H1 (cell line): Measurements from ENCODE around the gene EXOSC7. TPM values are rescaled to one million over a fixed set of nuclear protein-coding genes. Genes with fewer than 3 reads are reported as not detected.

ENCODE experiments used
- CTCF ChIA-PET: fragments of 300-600 bp; sonication (Branson Sonifier 250); formaldehyde crosslinking; loops from one replicate; lab custom pipeline; 2021; ENCODE audit not compliant: partially characterized antibody; lab: Charles Lee
- POLR2A ChIA-PET: fragments of 300-600 bp; sonication (Branson Sonifier 250); formaldehyde crosslinking; loops from one replicate; lab custom pipeline; 2021; ENCODE audit warnings: inconsistent platforms; ENCODE audit not compliant: partially characterized antibody; lab: Charles Lee
- DNase-seq, 2 experiments: peaks; one replicate each; pipeline versions ENCODE4 v3.0.0 to v3.0.0-alpha.2; 2010 to 2022; ENCODE audit warnings: low spot score in 2 of 2, low read depth in 1 of 2, mixed read lengths in 1 of 2
- FAIRE-seq: peaks from 2 replicates; lab custom pipeline; 2011; peaks lifted over from hg19 to GRCh38; lab: Jason Lieb, UNC
- H2AFZ ChIP-seq: 2 replicates; pipeline ENCODE4 v1.8.1; 2012; ENCODE audit warnings: low read length, inconsistent platforms
- H2AK5ac ChIP-seq: 2 replicates; pipeline ENCODE4 v1.6.1; 2013; ENCODE audit warnings: low read depth, low read length
- H2BK120ac ChIP-seq: replicated peaks from 2 replicates; pipeline ENCODE3; 2013; ENCODE audit warnings: low read depth, low read length, inconsistent platforms
- H2BK12ac ChIP-seq: 2 replicates; pipeline ENCODE4 v1.6.1; 2013; ENCODE audit warnings: low read depth, low read length
- H2BK15ac ChIP-seq: 2 replicates; pipeline ENCODE4 v1.6.1; 2013; ENCODE audit warnings: low read length
- H2BK20ac ChIP-seq: 2 replicates; pipeline ENCODE4 v1.6.1; 2013; ENCODE audit warnings: low read length
- H2BK5ac ChIP-seq: 2 replicates; pipeline ENCODE4 v1.6.1; 2013; ENCODE audit warnings: low read depth, low read length
- H3K14ac ChIP-seq: 2 replicates; pipeline ENCODE4 v1.6.1; 2013; ENCODE audit warnings: inconsistent platforms; ENCODE audit not compliant: insufficient read length
- H3K18ac ChIP-seq: 2 replicates; pipeline ENCODE4 v1.6.1; 2013; ENCODE audit warnings: low read length; ENCODE audit errors: extremely low read depth
- H3K23ac ChIP-seq: 2 replicates; pipeline ENCODE4 v1.6.1; 2013; ENCODE audit warnings: inconsistent platforms; ENCODE audit not compliant: insufficient read length
- H3K23me2 ChIP-seq: 2 replicates; pipeline ENCODE4 v1.6.1; 2013; ENCODE audit warnings: low read depth, low read length
- H3K27ac ChIP-seq: 2 replicates; pipeline ENCODE4 v1.6.1; 2011; ENCODE audit warnings: low read depth, low read length, inconsistent platforms
- H3K27me3 ChIP-seq, 4 experiments: replicated peaks in 1 of 4; 1 replicate in 1 of 4; 2 replicates in 3 of 4; pipeline versions ENCODE4 v1.6.1 to v1.8.1; 2011 to 2013; ENCODE audit warnings: low read length in 3 of 4, mild to moderate bottlenecking in 3 of 4, inconsistent platforms in 2 of 4, mixed read lengths in 2 of 4, moderate library complexity in 1 of 4; ENCODE audit not compliant: control insufficient read depth in 3 of 4, insufficient read depth in 3 of 4; ENCODE audit errors: extremely low read depth in 1 of 4
- H3K36me3 ChIP-seq, 4 experiments: 2 replicates each; pipeline versions ENCODE4 v1.6.1 to v1.8.1; 2011 to 2013; ENCODE audit warnings: mild to moderate bottlenecking in 4 of 4, low read length in 3 of 4, moderate library complexity in 2 of 4, control low read depth in 1 of 4, inconsistent platforms in 1 of 4; ENCODE audit not compliant: insufficient read depth in 4 of 4, control insufficient read depth in 2 of 4
- H3K4ac ChIP-seq: replicated peaks from 2 replicates; pipeline ENCODE3; 2013; ENCODE audit warnings: low read length, low read depth, mixed read lengths, inconsistent platforms; ENCODE audit not compliant: insufficient read length
- H3K4me1 ChIP-seq, 4 experiments: replicated peaks in 1 of 4; 1 replicate in 1 of 4; 2 replicates in 3 of 4; pipeline versions ENCODE4 v1.6.1 to v1.8.1; 2011 to 2013; ENCODE audit warnings: low read length in 3 of 4, inconsistent platforms in 2 of 4, mixed read lengths in 1 of 4; ENCODE audit not compliant: insufficient read depth in 4 of 4, control insufficient read depth in 3 of 4
- H3K4me2 ChIP-seq, 2 experiments: 2 replicates each; pipeline versions ENCODE4 v1.6.1 to v1.8.1; 2011 to 2013; ENCODE audit warnings: low read depth in 2 of 2, low read length in 2 of 2, control low read depth in 1 of 2, inconsistent platforms in 1 of 2, mild to moderate bottlenecking in 1 of 2; ENCODE audit not compliant: insufficient read depth in 1 of 2
- H3K4me3 ChIP-seq, 4 experiments: fragments of 200-600, 300-600 bp in 1 of 4; sonication (generic), shearing (Covaris generic), sonication (Bioruptor Twin) in 1 of 4; 2 replicates each; pipeline versions ENCODE4 v1.5.1 to v1.8.1; 2011 to 2016; ENCODE audit warnings: low read length in 4 of 4, low read depth in 3 of 4, control low read depth in 2 of 4, inconsistent platforms in 2 of 4, mild to moderate bottlenecking in 2 of 4, mixed read lengths in 1 of 4, moderate library complexity in 1 of 4; ENCODE audit not compliant: insufficient read depth in 2 of 4; ENCODE audit errors: extremely low read depth in 1 of 4
- H3K56ac ChIP-seq: replicated peaks from 2 replicates; pipeline ENCODE3; 2013; ENCODE audit warnings: low read depth, mild to moderate bottlenecking, mixed read lengths, low read length, inconsistent platforms; ENCODE audit not compliant: insufficient read length
- H3K79me1 ChIP-seq: 2 replicates; pipeline ENCODE4 v1.6.1; 2013; ENCODE audit warnings: low read depth, low read length, control low read depth
- H3K79me2 ChIP-seq, 2 experiments: 2 replicates each; pipeline versions ENCODE4 v1.6.1 to v1.8.1; 2012 to 2013; ENCODE audit warnings: low read length in 2 of 2, mild to moderate bottlenecking in 2 of 2, inconsistent platforms in 1 of 2; ENCODE audit not compliant: insufficient read depth in 2 of 2, control insufficient read depth in 1 of 2
- H3K9ac ChIP-seq, 4 experiments: replicated peaks in 1 of 4; 1 replicate in 1 of 4; 2 replicates in 3 of 4; pipeline versions ENCODE4 v1.6.1 to v1.8.1; 2011 to 2013; ENCODE audit warnings: low read depth in 3 of 4, low read length in 3 of 4, control low read depth in 2 of 4, mild to moderate bottlenecking in 2 of 4, moderate library complexity in 2 of 4, inconsistent platforms in 1 of 4; ENCODE audit errors: extremely low read depth in 1 of 4
- H3K9me3 ChIP-seq, 2 experiments: 2 replicates each; pipeline versions ENCODE4 v1.6.1 to v1.8.1; 2012 to 2013; ENCODE audit warnings: mild to moderate bottlenecking in 2 of 2, moderate library complexity in 2 of 2, control low read depth in 1 of 2, inconsistent platforms in 1 of 2, low read depth in 1 of 2, low read length in 1 of 2, mixed read lengths in 1 of 2; ENCODE audit not compliant: insufficient read depth in 2 of 2
- H4K20me1 ChIP-seq, 2 experiments: replicated peaks in 1 of 2; 2 replicates each; pipeline versions ENCODE3 to v1.8.1; 2011 to 2013; ENCODE audit warnings: inconsistent platforms in 2 of 2, low read length in 2 of 2, mild to moderate bottlenecking in 1 of 2; ENCODE audit not compliant: insufficient read depth in 2 of 2, control insufficient read depth in 1 of 2
- H4K5ac ChIP-seq: 2 replicates; pipeline ENCODE4 v1.6.1; 2013; ENCODE audit warnings: low read length, low read depth, mixed read lengths, inconsistent platforms; ENCODE audit not compliant: insufficient read length
- H4K8ac ChIP-seq: 2 replicates; pipeline ENCODE4 v1.8.0; 2013; ENCODE audit warnings: mild to moderate bottlenecking, moderate library complexity, low read length, inconsistent platforms; ENCODE audit not compliant: insufficient read depth; ENCODE audit errors: extremely low read depth
- H4K91ac ChIP-seq: replicated peaks from 2 replicates; pipeline ENCODE3; 2013; ENCODE audit warnings: low read length, mixed read lengths, inconsistent platforms; ENCODE audit not compliant: insufficient read length
- ATF3 ChIP-seq: IDR thresholded peaks from 2 replicates; pipeline ENCODE4 v1.6.1; 2011; ENCODE audit warnings: low read depth, mild to moderate bottlenecking, low read length; ENCODE audit not compliant: insufficient read depth
- CBX8 ChIP-seq: fragments of 300-800, 300-1000 bp; sonication (generic); IDR thresholded peaks from 2 replicates; pipeline ENCODE4 v1.7.1; 2016; ENCODE audit warnings: low read depth, low read length, borderline replicate concordance
- CHD1 ChIP-seq: IDR thresholded peaks from 2 replicates; pipeline ENCODE4 v1.6.1; 2012; ENCODE audit warnings: low read depth, low read length, improper control_type of control experiment
- HDAC2 ChIP-seq, 2 experiments: fragments of 300-600 bp in 1 of 2; sonication (generic) in 1 of 2; IDR thresholded peaks; 2 replicates each; pipeline ENCODE4 v1.6.1; 2011 to 2012; ENCODE audit warnings: low read depth in 2 of 2, low read length in 2 of 2, mild to moderate bottlenecking in 2 of 2, moderate library complexity in 2 of 2, borderline replicate concordance in 1 of 2, inconsistent platforms in 1 of 2
- JUN ChIP-seq: IDR thresholded peaks from 2 replicates; pipeline ENCODE4 v1.6.1; 2011; ENCODE audit warnings: low read depth, mild to moderate bottlenecking, improper control_type of control experiment, low read length
- JUND ChIP-seq: IDR thresholded peaks from 2 replicates; pipeline ENCODE4 v1.6.1; 2011; ENCODE audit warnings: mild to moderate bottlenecking, improper control_type of control experiment, low read length
- KDM1A ChIP-seq: fragments of 200-600, 300-600 bp; sonication (generic); IDR thresholded peaks from 2 replicates; pipeline ENCODE4 v1.7.1; 2016; ENCODE audit warnings: mild to moderate bottlenecking, low read length, borderline replicate concordance
- RAD21 ChIP-seq, 2 experiments: IDR thresholded peaks in 1 of 2; conservative IDR thresholded peaks in 1 of 2; 2 replicates each; pipeline ENCODE4 v1.6.1; 2011; ENCODE audit warnings: low read depth in 2 of 2, low read length in 2 of 2, improper control_type of control experiment in 1 of 2, inconsistent platforms in 1 of 2, mild to moderate bottlenecking in 1 of 2, moderate library complexity in 1 of 2
- SAP30 ChIP-seq: fragments of 300-600 bp; sonication (generic); IDR thresholded peaks from 2 replicates; pipeline ENCODE4 v1.7.1; 2012; ENCODE audit warnings: low read length, moderate library complexity, mild to moderate bottlenecking, inconsistent platforms; ENCODE audit not compliant: insufficient read depth, insufficient replicate concordance
- SIX5 ChIP-seq: IDR thresholded peaks from 2 replicates; pipeline ENCODE4 v1.6.1; 2011; ENCODE audit warnings: mild to moderate bottlenecking, low read depth, low read length
- SP1 ChIP-seq: IDR thresholded peaks from 2 replicates; pipeline ENCODE4 v1.6.1; 2011; ENCODE audit warnings: low read depth, low read length
- USF2 ChIP-seq: IDR thresholded peaks from 2 replicates; pipeline ENCODE4 v1.6.1; 2011; ENCODE audit warnings: low read length, improper control_type of control experiment
- WGBS, 2 experiments: shearing (Covaris generic) in 1 of 2; methylation state at CpG; one replicate each; pipeline versions ENCODE4 v1.1.6 to v1.1.7; 2013 to 2015; ENCODE audit warnings: low lambda C conversion rate in 2 of 2, mixed read lengths in 2 of 2, inconsistent platforms in 1 of 2, low coverage in 1 of 2, missing lambda C conversion rate in 1 of 2; ENCODE audit not compliant: insufficient replicate concordance in 2 of 2, insufficient coverage in 1 of 2, insufficient read length in 1 of 2; ENCODE audit errors: extremely low coverage in 1 of 2, missing lambda C conversion rate in 1 of 2; 5-methylcytosine and 5-hydroxymethylcytosine counted together
- polyA plus RNA-seq, 7 experiments: library from polyadenylated mRNA; depleted of rRNA in 3 of 7; stranded (reverse) in 5 of 7; unstranded in 2 of 7; fragments of >200 nt in 5 of 7; fragments of 200-250 nt in 2 of 7; gene quantifications; 1 replicate in 5 of 7; 2 replicates in 1 of 7; 4 replicates in 1 of 7; pipeline versions ENCODE4 v1.2.1 to v1.2.3, GENCODE V29; 2011 to 2013; ENCODE audit warnings: missing spikeins in 2 of 7, mixed read lengths in 2 of 7
- total RNA-seq: library from RNA; stranded (reverse); fragmentation: NEBNext Ultra II Directional; extraction: Animal tissue kit (Norgen Biotek cat#: 25700); gene quantifications from 2 replicates; pipeline ENCODE4 v1.2.1, GENCODE V29; 2021

The EXOSC7 gene
- total and polyA plus RNA-seq, 2 of the 8 experiments (the other 6 are each of a cell fraction or from before 2014, with no cell fraction given): 92.7 to 94.5 TPM

GRCh38 chr3:44929782-44930181, 46.3 kb upstream of the EXOSC7 start:
- FAIRE-seq (no peak), DNase-seq (no peak)
- Histone ChIP-seq H3K4me2 (no peak overlapping the region), H3K79me1 (no peaks in the 10 kb centered on the region), H3K9ac (no peak overlapping the region), H2BK5ac (no peak overlapping the region), H3K4me1 (peaks cover 0 to 3% (median 0%) of the 10 kb centered on the region in 4 experiments; a peak in 1 of 7 replicates), H3K23ac (no peak overlapping the region), H2BK20ac (no peak overlapping the region), H3K9me3 (no peaks in the 10 kb centered on the region), H2AK5ac (no peak overlapping the region), H2BK15ac (no peak overlapping the region), H2AFZ (no peak overlapping the region), H3K36me3 (peaks cover 3 to 28% (median 8%) of the 10 kb centered on the region in 4 experiments; a peak in 6 of 8 replicates), H3K23me2 (no peaks in the 10 kb centered on the region), H3K4me3 (no peak overlapping the region), H3K14ac (no peak overlapping the region), H3K18ac (no peak overlapping the region), H4K5ac (no peak overlapping the region), H4K91ac (no peak overlapping the region), H2BK12ac (no peak overlapping the region), H4K20me1 (peaks cover 4 to 8% of the 10 kb centered on the region in 2 experiments), H3K79me2 (no peaks in the 10 kb centered on the region), H3K27me3 (no peaks in the 10 kb centered on the region), H2BK120ac (no peak overlapping the region), H3K4ac (no peak overlapping the region), H3K27ac (no peak overlapping the region), H4K8ac (no peak overlapping the region), H3K56ac (no peak overlapping the region)
- WGBS, 2 experiments: 97% methylated on average over 5 of the region's 5 CpGs; no CpG with 5 or more reads in 1 of the 2 experiments
- CTCF ChIA-PET: interaction anchor here (0.6 to 9.0 kb wide), 2 partner anchors 15 to 47 kb away, joined by 3 to 69 read pairs; no protein-coding TSS in a partner anchor
- POLR2A ChIA-PET: interaction anchor here (1.7 kb wide), 1 partner anchor 9 kb away, joined by 5 read pairs; no protein-coding TSS in a partner anchor
- TF ChIP-seq CBX8 (no peak), JUN (no peak), ATF3 (no peak), SIX5 (no peak), HDAC2 (IDR thresholded peaks at IDR 0.05; ENCODE audit: borderline replicate concordance in 1 of 2, low read depth in 2 of 2, low read length in 2 of 2) (no peak), SP1 (no peak), RAD21 (IDR thresholded peaks at IDR 0.05 in 1 of 2, conservative IDR thresholded peaks at IDR 0.05 in 1 of 2; ENCODE audit: low read depth in 2 of 2, low read length in 2 of 2) (no peak), USF2 (no peak), JUND (no peak), SAP30 (no peak), CHD1 (no peak), KDM1A (no peak)
